CD4-positive, alpha-beta T cell treated with Interleukin-4 for 1 hour (primary cell): ENCODE data around the gene ACTN3.
"Not testable (repeated sequence)": the region's sequence is repeated elsewhere in the genome, so short reads cannot be mapped to it uniquely, and the experiment has no call there.

ENCODE experiments used
- DNase-seq, 2 donors: peaks; one replicate each; pipeline ENCODE4 v3.0.0-alpha.2; 2020 to 2022

Gene ACTN3

GRCh38 chr11:66546368-66546965 lies at the start of gene ACTN3:
Gene ACTN3 (plus strand): TSS chr11:66546903. CDS start chr11:66546938, 35 bp downstream.
- DNase-seq, result peak in 1 of 2 donors; percentile 11

- DNase-seq, result no peak
Observed at GRCh38 chr11:66497206-66497605, 49.5 kb upstream of the ACTN3 start.

- no peak for DNase-seq
Observed at GRCh38 chr11:66498506-66498905, 48.2 kb upstream of the ACTN3 start.

- no peak for DNase-seq
Observed at GRCh38 chr11:66505276-66505816, 41.4 kb upstream of the ACTN3 start.

- peak in 1 of 2 donors; percentile 28 for DNase-seq
Observed at GRCh38 chr11:66509131-66509561, 37.6 kb upstream of the ACTN3 start.

GRCh38 chr11:66510271-66510989 lies 36.3 kb upstream of the ACTN3 start, which contains the start of gene BBS1:
Gene BBS1 (plus strand): TSS chr11:66510635. CDS start chr11:66510660, 25 bp downstream.
- peak; percentile 76 to 82 for DNase-seq

- no peak for DNase-seq
Observed at GRCh38 chr11:66510990-66511339, 35.7 kb upstream of the ACTN3 start.

GRCh38 chr11:66523611-66524010 lies 23.1 kb upstream of the ACTN3 start:
- no peak for DNase-seq

GRCh38 chr11:66524304-66525040 lies 22.2 kb upstream of the ACTN3 start:
- no peak for DNase-seq

- DNase-seq, result no peak
Observed at GRCh38 chr11:66529069-66529468, 17.6 kb upstream of the ACTN3 start.

GRCh38 chr11:66529655-66530054 lies 17.0 kb upstream of the ACTN3 start:
- no peak for DNase-seq

- DNase-seq, result no peak
Observed at GRCh38 chr11:66530927-66531709, 15.6 kb upstream of the ACTN3 start.

GRCh38 chr11:66531841-66532240 lies 14.9 kb upstream of the ACTN3 start:
- no peak for DNase-seq

- DNase-seq, result no peak
Observed at GRCh38 chr11:66532784-66533183, 13.9 kb upstream of the ACTN3 start.

- no peak for DNase-seq
Observed at GRCh38 chr11:66539170-66539869, 7.4 kb upstream of the ACTN3 start.

- no peak for DNase-seq
Observed at GRCh38 chr11:66539870-66540213, 6.9 kb upstream of the ACTN3 start.

GRCh38 chr11:66540598-66540997 lies 6.1 kb upstream of the ACTN3 start:
- not testable (repeated sequence) for DNase-seq

GRCh38 chr11:66541892-66542291 lies 4.8 kb upstream of the ACTN3 start:
- DNase-seq, result no peak

- DNase-seq, result no peak
Observed at GRCh38 chr11:66542362-66542761, 4.3 kb upstream of the ACTN3 start.

GRCh38 chr11:66543263-66544107 lies 3.2 kb upstream of the ACTN3 start:
- DNase-seq, result peak; percentile 80

- DNase-seq, result not testable (repeated sequence)
Observed at GRCh38 chr11:66544952-66545351, 1.8 kb upstream of the ACTN3 start.
